ENCODE data around the gene TOR1AIP2.

Gene TOR1AIP2

DNA sequence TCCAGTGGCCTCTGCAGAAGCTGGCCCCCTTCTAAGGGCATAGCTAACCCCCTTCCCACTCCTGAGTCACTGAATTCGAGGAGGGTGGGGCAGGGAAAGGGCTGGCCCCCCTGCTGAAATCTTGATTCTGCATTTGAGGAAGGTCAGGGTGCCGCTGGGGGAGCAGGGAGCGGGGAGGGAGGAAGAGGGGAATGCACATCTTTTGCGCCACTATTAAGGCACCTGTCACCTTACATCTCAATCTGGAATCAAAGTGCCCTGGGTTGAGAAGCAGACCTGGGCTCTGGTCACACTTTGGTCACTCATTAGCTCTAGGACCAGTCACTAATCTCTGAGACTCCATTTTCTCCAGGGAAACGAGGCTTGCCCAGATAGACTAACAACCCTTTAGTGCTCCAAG, 62.0 kb downstream of the TOR1AIP2 start:
- TF ChIP-seq, protein P1, sequence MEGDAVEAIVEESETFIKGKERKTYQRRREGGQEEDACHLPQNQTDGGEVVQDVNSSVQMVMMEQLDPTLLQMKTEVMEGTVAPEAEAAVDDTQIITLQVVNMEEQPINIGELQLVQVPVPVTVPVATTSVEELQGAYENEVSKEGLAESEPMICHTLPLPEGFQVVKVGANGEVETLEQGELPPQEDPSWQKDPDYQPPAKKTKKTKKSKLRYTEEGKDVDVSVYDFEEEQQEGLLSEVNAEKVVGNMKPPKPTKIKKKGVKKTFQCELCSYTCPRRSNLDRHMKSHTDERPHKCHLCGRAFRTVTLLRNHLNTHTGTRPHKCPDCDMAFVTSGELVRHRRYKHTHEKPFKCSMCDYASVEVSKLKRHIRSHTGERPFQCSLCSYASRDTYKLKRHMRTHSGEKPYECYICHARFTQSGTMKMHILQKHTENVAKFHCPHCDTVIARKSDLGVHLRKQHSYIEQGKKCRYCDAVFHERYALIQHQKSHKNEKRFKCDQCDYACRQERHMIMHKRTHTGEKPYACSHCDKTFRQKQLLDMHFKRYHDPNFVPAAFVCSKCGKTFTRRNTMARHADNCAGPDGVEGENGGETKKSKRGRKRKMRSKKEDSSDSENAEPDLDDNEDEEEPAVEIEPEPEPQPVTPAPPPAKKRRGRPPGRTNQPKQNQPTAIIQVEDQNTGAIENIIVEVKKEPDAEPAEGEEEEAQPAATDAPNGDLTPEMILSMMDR (IDR thresholded peaks at IDR 0.05; ENCODE audit: insufficient read depth, low read length, poor library complexity, severe bottlenecking): no peak
- TF ChIP-seq EZH2phosphoT487 (conservative IDR thresholded peaks at IDR 0.05; ENCODE audit: low read length): no peak
- peak overlapping the region; percentile 44 for H3K9ac ChIP-seq (ENCODE audit: low read length)
- H3K36me3 ChIP-seq (ENCODE audit: low read length): no peaks in the 10 kb centered on the region
- H3K9me2 ChIP-seq (replicated peaks; ENCODE audit: insufficient read depth, low read length): no peaks in the 10 kb centered on the region
- peak overlapping the region; percentile 69 for H2AFZ ChIP-seq (ENCODE audit: low read depth, low read length, severe bottlenecking)
- no peaks in the 10 kb centered on the region for H3F3A ChIP-seq (ENCODE audit: insufficient read depth)
- H3K79me2 ChIP-seq (ENCODE audit: insufficient read depth, low read length): no peaks in the 10 kb centered on the region
- no peaks in the 10 kb centered on the region for H3K9me3 ChIP-seq (ENCODE audit: insufficient read depth, low read length)
- H3K27me3 ChIP-seq (ENCODE audit: low read length): no peaks in the 10 kb centered on the region
- peak overlapping the region; percentile 56 for H3K4me2 ChIP-seq (ENCODE audit: low read depth, low read length, poor library complexity, severe bottlenecking)
- no peak overlapping the region for H3K27ac ChIP-seq (ENCODE audit: low read depth, low read length)
- peak overlapping the region; percentile 49 for H3K4me3 ChIP-seq (ENCODE audit: insufficient read depth, low read length, poor library complexity, severe bottlenecking)
- H4K20me1 ChIP-seq (ENCODE audit: low read depth, low read length): no peaks in the 10 kb centered on the region

DNA sequence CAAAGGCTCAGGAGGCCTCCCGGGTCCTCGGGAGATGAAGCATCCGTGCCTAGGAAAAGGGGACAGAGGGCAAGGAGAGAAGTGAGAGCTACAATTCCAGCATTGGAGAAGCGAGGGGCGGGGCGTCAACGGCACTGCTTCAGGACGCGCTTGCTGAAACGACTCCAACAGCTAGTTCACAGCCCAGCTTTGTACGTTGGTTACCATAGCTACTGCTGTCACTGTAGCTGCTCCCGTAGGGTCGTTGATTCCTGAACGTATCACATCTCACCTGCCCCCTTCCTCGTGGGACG, 63.1 kb downstream of the TOR1AIP2 start:
- Histone ChIP-seq H3K79me2 (ENCODE audit: insufficient read depth, low read length) (no peaks in the 10 kb centered on the region), H3K4me3 (ENCODE audit: insufficient read depth, low read length, poor library complexity, severe bottlenecking) (no peak overlapping the region), H3K36me3 (ENCODE audit: low read length) (no peaks in the 10 kb centered on the region), H2AFZ (ENCODE audit: low read depth, low read length, severe bottlenecking) (peak overlapping the region; percentile 30), H3K27ac (ENCODE audit: low read depth, low read length) (no peak overlapping the region), H3K9me2 (replicated peaks; ENCODE audit: insufficient read depth, low read length) (no peaks in the 10 kb centered on the region), H3K4me2 (ENCODE audit: low read depth, low read length, poor library complexity, severe bottlenecking) (peak overlapping the region; percentile 56), H4K20me1 (ENCODE audit: low read depth, low read length) (no peaks in the 10 kb centered on the region), H3F3A (ENCODE audit: insufficient read depth) (no peaks in the 10 kb centered on the region), H3K27me3 (ENCODE audit: low read length) (no peaks in the 10 kb centered on the region), H3K9me3 (ENCODE audit: insufficient read depth, low read length) (no peaks in the 10 kb centered on the region), H3K9ac (ENCODE audit: low read length) (no peak overlapping the region; the same call in 1 of the 2 replicates)
- TF ChIP-seq, protein P1 (IDR thresholded peaks at IDR 0.05; ENCODE audit: insufficient read depth, low read length, poor library complexity, severe bottlenecking): no peak
- no peak for TF ChIP-seq EZH2phosphoT487 (conservative IDR thresholded peaks at IDR 0.05; ENCODE audit: low read length)

- H3K79me2 ChIP-seq (ENCODE audit: insufficient read depth, low read length): no peaks in the 10 kb centered on the region
- H3K4me3 ChIP-seq (ENCODE audit: insufficient read depth, low read length, poor library complexity, severe bottlenecking): no peak overlapping the region
- no peaks in the 10 kb centered on the region for H3F3A ChIP-seq (ENCODE audit: insufficient read depth)
- no peak overlapping the region for H3K27ac ChIP-seq (ENCODE audit: low read depth, low read length)
- H3K9me2 ChIP-seq (replicated peaks; ENCODE audit: insufficient read depth, low read length): no peaks in the 10 kb centered on the region
- H2AFZ ChIP-seq (ENCODE audit: low read depth, low read length, severe bottlenecking): peak overlapping the region; percentile 30
- H3K4me2 ChIP-seq (ENCODE audit: low read depth, low read length, poor library complexity, severe bottlenecking): peak overlapping the region; percentile 56
- no peaks in the 10 kb centered on the region for H3K9me3 ChIP-seq (ENCODE audit: insufficient read depth, low read length)
- no peak overlapping the region; the same call in 1 of the 2 replicates for H3K9ac ChIP-seq (ENCODE audit: low read length)
- H3K27me3 ChIP-seq (ENCODE audit: low read length): no peaks in the 10 kb centered on the region
- H3K36me3 ChIP-seq (ENCODE audit: low read length): no peaks in the 10 kb centered on the region
- no peaks in the 10 kb centered on the region for H4K20me1 ChIP-seq (ENCODE audit: low read depth, low read length)
- TF ChIP-seq, protein P1 (IDR thresholded peaks at IDR 0.05; ENCODE audit: insufficient read depth, low read length, poor library complexity, severe bottlenecking): no peak
- no peak for TF ChIP-seq EZH2phosphoT487 (conservative IDR thresholded peaks at IDR 0.05; ENCODE audit: low read length)
Measured at GRCh38 chr1:179813626-179814545, 63.7 kb downstream of the TOR1AIP2 start.

Data from SU-DHL-6 (cell line).